Epidermal melanocyte (primary cell): ENCODE results near the gene RPS28.

Experiments used
- DNase-seq: peaks from one replicate; pipeline ENCODE4 v3.0.0; 2011; ENCODE audit warnings: low spot score; ENCODE audit not compliant: insufficient read length

The RPS28 gene

DNA sequence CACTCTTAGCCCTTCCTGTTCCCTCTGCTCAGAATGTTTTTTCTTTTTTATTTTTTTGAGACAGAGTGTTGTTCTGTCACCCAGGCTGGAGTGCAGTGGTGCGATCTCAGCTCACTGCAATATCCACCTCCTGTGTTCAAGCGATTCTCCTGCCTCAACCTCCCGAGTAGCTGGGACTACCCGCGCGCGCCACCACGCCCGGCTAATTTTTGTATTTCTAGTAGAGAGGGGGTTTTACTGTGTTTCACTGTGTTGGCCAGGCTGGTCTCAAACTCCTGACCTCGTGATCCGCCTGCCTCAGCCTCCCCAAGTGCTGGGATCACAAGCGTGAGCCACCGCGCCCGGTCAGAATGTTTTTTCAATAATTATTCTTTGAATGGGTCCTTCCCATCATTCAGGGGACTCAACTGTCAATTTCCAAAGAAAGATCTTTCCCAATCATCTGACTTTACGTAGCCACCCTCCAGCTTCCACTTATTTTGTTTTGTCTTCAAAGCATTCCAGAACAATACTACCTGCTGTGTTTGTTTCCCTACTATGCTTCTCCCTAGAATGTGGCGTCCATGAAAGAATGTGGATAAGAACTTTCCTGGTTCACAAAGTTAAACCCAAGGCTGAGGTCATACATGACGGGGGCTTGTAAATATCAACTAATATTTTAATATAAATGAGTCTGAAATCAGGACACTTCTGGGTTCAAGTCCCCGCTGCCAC, 1.3 kb upstream of the RPS28 start:
- DNase-seq, result peak; percentile 17

DNA sequence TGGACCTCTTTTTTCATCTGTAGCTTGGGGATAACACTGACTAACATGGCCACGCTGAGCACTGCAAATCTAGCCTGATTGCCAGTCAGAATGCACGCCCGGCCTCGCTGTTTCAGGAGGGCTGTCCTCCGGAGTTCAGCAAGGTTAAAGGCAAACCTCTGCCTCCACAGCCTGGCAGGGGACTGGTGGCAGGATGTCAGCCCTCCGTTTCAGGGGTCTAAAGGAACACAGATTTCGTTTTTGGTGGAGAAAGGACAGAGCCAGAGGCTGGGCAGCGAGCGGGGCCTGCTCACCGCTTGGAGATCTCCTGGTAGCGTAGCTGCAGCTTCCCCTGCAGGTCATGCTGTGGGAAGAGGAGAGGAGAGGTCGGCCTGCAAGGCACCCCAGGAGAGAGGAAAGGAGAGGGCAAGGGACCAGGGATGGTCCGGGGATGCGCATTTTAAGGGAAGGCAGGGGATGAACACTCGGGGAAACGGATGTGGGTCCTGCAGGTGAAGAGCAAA, 681 bp upstream of the RPS28 start:
- peak; percentile 15 for DNase-seq

DNA sequence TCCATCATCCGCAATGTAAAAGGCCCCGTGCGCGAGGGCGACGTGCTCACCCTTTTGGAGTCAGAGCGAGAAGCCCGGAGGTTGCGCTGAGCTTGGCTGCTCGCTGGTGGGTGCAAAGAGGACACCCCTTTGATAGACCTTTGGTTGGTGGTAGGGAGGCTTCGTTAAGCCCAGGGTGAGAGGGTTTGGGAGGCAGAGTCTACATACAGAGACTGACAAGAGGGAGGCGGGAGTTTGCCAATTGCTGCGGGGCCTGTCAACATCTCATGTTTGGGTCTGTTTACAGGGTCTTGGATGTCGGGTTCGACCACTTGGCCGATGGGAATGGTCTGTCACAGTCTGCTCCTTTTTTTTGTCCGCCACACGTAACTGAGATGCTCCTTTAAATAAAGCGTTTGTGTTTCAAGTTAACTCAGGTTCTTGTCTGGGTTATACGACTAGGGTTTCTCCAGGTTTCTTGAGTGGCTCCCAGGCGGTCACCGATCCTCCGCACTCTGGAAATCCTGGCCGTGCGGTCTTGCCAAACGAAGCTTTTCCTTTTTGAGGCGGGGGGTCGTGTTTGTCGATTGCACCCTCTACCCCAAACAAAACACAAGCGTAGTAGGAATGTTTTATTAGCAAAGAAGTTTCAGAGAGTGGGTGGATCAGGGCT, 816 bp downstream of the RPS28 start:
- DNase-seq, result peak; percentile 11

DNA sequence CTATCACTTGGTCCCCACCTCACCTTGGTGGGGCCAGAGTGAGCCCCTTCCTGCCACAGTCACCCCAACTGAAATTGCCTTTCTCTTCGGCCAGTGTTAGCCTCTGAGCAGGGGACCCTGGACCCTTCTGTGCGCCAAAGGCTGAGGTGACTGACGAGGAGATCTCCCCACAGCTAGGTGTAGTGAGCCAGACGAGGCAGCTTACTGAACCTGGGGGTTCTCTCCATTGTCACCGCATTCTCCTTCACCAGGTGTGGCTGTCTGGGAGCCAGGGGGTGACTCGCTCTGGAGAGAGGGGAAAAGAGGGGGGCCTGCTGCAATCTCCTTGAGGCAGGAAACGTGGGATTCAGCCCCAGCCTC, 1.3 kb downstream of the RPS28 start:
- DNase-seq, result peak; percentile 13

DNA sequence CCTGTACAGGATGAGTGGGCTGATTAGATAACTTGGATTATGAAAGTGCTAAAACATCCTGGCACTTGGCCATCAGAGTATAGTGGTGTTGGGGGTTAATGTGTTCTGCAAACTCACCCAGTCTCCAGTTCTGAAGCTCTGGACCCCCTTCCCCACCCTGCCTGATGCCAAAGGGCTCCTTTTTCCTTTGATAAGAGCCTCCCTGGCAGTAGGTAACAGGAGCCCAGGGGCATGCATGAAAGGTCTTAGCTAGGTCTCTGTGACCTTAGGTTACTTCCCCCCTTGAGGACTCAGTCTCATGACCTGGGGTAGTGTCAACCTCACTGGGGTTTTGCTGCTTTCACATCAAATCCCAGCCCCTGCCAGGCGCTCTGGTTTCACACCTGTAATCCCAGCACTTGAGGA, 2.5 kb downstream of the RPS28 start:
- no peak for DNase-seq

DNA sequence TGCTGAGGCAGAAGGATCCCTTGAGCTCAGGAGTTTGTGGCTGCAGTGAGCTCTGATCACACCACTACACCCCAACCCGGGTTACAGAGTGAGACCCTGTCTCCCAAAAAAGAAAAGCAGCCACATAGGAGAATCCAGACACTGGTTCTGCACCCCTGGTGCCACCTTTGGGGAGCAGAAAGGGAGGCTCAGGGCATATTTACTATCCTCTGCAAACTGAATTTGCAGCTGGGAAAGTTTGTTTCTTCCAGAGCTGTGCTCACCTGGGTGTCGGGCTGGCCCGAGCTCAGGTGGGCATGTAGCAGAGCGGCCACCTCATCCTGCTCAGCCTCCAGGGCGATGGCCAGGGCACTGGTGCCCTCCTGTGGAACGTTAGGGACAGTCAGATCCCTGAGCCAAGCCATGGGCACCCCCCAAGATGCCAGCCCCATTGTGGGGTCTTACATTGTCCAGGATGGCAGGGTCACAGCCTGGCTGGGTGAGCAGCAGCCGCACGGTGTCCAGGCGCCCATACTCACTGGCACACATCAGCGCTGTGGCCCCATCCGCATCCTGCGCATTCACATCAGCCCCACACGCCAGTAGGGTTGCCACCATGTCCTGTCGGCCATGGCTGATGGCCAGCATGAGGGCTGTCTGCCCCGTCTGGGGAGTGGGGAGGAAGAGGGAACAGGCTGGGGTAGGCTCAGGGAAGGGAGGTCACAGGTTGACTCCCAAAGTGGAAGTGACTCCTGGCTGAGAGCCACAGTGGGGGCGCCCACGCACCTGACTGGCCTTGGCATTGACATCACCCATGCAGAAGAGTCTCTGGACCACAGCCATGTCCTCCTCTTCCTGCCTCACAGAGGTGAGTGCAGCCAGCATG, 3.1 kb downstream of the RPS28 start:
- peak; percentile 3 for DNase-seq

DNA sequence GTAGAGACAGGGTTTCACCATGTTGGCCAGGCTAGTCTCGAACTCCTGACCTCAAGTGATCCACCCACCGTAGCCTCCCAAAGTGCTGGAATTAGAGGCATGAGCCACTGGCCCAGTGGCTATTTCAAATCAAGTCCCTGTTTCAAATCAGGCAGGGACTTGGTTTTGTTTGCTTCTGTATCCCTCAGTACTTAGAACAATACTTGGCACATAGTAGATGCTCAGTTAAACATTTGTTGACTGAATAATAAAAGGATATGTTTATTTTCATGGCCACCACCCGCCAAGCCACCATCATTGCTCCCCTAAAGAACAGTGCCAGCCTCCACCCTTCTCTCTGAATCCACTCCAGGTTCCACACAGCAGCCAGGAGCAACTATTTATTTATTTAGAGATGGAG, 4.2 kb downstream of the RPS28 start:
- DNase-seq, result no peak

DNA sequence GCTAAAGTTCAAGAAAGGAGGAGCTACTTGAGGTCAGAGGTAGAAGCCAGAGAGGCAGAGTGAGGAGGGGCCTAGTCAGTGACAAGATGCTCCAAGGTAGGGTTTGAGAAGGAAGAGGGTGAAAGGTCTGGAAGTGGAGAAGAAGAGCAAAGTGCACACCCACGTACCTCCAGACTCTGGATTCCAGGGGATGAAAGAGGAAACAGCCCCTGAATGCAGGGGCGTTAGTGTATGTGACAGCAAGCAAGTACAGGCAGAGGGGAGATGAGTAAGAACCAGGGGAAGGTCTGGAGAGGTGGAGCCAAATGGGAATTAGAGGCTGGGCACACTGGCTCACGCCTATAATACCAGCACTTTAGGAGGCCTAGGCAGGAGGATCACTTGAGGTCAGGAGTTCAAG, 8.7 kb downstream of the RPS28 start:
- peak; percentile 11 for DNase-seq

DNA sequence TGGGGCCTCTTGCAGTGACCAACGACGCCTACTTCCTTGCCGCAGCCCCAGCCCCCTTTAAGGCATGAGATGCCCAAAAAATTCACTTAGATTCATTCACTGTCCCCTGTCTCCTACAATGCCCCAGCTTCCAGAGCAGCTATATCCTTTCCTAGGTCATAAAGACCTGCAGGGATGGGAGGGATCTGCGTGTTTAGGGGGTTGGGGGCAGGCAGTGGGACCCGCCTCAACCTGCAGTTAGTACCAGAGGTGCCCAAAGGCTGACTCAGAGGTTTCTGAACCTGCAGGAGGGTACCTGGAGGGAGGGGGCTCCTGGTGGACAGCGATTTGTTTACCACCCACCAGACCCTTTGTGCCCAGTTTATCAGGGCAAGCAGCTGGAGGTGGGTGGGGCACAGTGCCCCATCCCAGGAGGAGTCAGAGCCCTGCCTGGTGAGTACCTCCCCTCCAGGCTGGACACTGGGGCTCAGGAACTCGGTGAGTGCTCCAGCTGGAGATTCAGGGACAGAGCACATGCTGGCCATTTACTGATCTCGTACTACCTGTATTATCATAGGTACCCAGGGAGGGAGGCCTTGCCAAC, 10.1 kb downstream of the RPS28 start:
- DNase-seq, result peak; percentile 8

DNA sequence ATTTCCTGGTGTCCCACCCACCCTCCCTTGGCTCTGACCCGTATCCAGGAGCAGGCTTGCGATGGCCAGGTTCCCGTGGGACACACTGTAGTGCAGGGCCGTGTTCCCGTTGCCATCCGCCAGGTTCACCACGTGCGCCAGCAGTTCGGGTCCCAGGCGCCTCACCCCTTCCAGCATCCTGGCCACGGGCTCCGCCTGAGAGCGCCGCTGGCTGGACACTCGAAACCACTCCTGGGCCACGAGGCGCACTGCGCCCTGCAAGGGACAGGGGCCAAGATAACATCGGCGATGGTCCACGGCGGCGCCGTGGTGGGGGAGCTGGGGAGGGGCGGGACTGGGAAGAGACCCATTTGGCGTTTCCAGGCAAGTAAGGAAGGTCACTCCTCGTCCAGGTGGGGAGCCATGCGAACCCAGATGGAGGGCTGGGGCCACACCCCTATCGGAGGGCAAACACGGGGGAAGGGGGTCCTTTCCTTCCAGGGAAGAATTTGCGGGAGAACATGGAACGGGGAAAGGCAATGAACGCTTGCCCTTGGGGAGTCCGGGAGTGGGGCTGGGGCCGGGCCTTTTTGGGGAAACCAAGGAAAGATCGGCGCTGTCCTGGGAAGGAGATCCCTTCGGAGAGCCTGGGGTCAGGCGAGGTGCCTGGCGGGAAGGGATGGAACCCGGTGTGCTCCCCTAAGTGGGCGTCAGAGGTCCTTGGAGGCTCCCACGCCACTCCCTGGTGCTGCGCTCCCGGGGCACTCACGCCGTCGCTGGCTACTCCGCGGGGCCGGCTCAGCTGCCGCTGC, 11.9 kb downstream of the RPS28 start:
- no peak for DNase-seq

DNA sequence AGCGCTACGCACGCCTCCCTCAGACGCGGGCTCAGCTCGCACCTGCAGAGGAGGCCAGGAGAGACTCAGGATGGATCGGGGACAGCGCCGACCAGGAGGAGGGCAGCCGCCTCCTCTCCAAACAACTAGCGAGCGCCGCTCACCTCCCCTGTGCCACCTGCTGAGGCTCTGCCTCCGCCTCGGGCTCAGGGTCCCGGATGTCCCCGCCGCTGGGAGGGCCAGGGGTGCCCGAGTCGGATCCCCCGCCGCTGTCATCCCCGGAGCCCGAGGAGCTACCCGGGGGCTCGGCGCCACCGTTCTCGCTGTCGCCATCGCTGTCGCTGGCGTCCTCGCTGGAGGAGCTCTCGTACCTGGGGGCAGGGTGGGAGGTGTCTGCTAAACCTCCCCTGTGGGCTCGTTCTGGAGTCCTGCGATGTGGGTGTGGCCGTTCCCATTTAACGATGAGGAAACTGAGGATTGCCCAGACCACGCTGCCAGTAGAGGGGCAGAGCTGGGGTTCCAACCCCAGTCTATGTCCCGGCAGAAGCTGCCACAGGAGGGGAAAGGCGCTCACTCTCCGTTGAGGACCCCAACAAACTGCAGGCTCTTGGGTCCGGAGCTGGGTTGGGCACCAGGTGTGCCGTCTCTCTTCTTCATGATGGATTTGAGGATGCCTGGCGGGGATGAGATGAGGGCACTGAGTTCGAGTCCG, 12.6 kb downstream of the RPS28 start:
- DNase-seq, result no peak

DNA sequence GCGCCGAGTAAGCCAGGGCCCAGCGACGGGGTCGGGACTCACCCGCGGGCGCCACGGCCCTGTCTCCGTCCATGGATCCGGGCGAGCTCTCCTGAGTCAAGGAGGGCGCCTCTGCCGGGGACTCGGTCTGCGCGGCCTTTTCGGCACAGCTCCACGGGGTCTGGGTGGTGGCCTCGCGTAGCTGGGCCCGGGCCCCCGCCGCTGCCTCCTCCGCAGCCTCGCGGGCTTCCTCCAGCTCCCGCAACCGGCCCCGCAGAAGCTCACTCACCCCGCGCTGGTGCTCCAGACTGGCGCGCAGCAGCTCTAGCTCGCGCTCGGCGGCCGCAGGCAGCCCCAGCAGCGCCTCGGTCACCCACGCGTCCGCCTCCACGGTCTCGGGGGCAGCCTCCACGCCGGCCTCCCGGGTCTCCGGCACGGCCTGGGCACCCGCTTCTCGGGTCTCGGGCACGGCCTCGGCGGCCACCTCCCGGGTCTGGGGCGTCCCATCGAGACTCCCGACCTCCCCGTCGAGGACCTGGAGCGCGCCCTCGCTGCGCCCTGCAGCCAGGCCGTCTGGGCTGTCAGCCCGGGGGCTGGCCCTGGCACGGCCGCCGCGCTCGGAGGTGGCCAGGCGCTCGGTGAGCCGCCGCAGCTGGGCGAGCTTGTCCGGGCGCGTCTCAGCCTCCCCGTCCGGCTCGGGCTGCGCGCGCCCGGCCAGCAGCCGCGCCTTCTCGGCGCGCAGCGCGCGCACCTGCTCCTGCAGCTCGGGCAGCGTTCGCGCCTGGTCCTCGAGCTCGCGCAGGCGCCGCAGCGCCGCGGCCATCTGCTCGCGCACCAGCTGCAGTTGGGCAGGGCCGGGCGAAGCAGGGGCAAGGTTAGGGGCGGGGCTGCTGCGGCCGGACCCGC, 13.4 kb downstream of the RPS28 start:
- DNase-seq, result peak; percentile 5

DNA sequence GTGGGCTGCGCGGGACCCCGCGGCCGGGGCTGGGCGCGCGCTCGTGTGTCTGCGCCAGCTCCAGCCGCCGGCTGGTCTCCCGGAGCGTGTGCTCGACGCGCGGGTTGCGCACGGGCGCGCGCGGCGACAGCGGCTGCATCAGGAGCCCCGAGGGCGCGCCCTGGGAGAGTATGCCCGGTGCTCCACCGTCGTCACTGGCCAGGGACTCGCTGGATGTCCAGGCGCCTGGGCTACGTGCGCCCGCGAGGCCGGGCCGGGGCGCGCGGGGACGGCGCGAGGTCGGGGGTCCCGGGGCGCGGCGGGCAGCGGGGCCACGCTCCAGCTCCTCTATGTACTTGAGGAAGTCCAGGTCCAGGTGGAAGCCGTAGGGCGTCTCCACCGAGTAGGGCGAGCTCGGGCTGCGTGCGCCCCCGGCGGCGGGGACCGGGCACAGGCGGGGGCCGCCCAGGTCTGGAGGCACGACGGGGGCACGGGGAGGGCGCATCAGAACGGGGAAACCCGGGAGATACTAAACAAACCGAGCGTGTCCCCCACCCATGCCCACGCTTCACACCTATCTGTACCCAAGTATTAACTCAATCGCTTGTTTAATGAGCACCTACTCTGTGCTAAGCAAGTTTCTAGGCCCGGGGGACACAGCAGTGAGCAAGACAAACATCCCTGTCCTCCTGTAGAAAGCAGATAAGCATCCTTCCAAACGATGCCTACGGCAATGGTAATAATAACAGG, 14.2 kb downstream of the RPS28 start:
- peak; percentile 6 for DNase-seq

DNA sequence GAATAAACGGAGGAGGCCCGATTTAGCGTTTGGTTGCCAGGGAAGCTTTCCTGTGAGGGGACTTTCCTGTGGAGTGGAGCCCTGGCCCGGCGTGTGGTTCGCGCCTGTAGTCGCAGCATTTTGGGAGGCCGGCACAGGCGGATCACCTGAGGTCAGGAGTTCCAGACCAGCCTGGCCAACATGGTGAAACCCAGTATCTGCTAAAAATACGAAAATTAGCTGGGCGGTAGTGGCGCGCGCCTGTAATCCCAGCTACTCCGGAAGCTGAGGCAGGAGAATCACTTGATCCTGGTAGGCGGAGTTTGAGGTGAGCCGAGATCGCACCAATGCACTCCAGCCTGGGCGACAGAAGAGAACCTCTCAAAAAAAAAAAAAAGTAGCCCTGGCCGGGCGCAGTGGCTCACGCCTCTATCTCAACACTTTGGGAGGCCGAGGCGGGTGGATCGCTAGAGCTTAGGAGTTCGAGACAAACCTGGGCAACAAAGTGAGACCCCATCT, 14.8 kb downstream of the RPS28 start:
- no peak for DNase-seq

DNA sequence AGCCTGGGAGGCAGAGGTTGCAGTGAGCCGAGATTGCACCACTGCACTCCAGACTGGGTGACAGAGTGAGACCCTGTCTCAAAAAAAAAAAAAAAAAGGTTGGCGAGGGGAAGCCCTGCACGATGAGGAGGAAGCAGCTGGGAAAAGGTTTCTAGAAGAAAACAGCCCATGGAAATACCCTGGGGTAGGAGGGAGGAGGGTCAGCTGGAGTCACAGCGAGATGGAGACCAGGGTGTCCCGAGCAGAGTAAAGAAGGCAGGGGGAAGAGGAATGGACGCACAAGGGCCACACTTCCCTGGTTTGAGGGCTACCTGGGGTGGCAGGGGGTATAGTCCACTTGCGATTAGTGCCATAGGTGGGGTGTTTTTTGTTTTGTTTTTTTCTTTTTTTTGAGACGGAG, 15.4 kb downstream of the RPS28 start:
- DNase-seq, result no peak

DNA sequence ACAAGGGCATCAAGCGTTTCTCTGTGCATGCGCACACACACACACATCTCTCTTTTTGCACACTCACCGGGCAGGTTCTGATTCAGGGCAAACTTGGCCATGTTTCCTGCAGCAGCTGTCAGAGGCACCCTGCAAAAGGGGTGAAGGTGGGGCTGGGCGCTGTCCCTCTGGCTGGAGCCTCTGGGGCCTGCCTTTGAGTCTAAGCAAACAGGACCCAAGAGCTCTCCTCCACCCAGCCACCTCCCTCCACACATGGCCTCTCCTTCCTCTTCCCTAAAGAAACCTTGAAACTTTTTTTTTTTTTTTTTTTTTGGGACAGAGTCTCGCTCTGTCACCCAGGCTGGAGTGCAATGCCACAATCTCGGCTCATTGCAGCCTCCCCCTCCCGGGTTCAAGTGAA, 16.4 kb downstream of the RPS28 start:
- DNase-seq, result no peak

DNA sequence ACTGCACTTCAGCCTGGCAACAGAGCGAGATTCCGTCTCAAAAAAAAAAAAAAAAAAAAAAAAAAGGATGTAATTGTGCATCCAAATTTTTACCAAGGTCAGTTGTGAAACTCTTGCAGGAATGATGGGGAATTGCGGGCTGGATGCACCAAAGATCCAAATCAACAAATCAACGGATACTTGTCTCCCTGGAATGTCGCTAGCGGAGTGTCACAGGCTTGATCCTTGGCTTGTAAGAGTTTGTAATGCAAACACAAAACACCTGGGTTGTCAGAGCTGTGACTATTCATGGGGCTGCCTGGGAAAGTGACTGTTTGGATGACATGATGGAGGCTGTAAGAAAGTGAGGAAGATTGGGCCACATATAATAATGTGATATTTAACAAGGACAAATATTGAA, 17.5 kb downstream of the RPS28 start:
- peak; percentile 11 for DNase-seq

DNA sequence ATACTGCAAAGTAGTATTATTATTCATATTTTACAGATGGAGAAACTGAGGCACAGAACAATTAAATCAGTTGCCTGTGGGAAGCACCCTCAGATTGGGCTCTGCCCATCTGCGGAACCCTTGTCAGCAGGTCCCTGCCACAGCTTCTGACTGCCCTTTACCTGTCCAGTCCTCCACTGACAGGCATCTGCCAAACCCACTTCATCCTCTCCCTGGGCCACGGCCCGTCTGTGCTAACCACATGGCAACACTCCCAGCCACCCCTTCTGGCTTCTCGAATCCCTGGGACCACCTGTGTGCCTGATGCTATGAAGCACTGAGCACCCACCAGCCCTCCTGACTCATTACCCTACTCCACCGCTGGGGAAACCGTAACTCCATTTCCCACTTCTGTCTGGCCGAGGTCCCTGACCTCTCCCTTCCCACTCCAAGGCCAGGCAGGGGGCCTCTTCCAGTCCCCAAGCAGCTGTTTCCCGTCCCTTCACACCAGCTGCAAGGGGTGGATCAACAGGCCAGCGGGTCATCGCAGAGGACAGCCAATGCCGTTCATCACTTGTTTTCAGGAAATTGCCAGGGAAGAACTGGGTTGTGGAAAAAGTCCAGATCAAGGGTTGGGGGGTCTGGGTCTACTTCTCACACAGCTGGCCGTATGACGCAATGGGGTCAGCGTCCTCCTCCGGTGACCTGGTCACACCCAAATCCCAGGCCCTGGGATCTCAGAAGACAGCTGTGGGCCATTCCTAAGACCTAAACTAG, 19.2 kb downstream of the RPS28 start:
- peak; percentile 12 for DNase-seq
